ENCODE measurements around the gene RPL19. TPM values are rescaled to one million over a fixed set of nuclear protein-coding genes. Genes with fewer than 3 reads are reported as not detected.

Gene RPL19
- total RNA-seq, 2 experiments from 2014 or later = 2,967 to 3,022 TPM

GRCh38 chr17:39251997-39252396 is 51.9 kb downstream of the RPL19 start:
- ChIA-PET POLR2A (no interaction called here), CTCF (interaction anchor here (0.6 to 1.6 kb wide), 2 partner anchors 45 to 369 kb away, joined by 3 to 6 read pairs; no protein-coding TSS in a partner anchor)

DNA sequence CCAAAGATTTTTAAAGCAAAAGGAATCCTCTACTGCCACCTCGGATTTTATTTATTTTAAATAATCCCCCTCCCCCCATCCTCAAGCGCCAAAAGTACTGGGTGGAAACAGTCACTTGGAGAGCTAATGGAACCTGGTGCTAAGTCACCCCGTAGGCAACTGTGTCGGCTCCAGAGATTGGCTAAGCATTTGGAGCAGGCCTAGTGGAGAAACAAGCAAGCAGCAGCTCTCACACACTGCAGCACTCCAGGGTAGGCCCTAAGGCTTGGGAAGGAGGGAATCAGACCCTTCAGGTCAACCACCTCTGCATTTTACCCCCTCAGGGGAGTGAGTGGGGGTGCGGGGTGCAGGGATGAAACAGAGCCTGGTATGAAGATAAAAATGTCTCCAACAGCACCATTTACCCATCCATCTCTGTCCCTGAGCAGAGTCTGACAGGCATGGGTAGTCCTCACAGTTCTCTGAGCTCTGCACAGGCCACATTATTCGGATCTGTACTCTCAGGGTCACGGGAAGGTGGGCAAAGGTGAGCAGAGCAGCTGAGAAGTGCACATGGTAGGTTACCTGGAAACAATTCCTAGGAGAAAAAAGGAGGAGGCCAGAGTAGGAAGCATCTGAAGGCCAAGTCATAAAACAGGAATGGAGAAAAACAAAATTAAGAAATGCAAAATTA is 52.8 kb downstream of the RPL19 start:
- CTCF ChIA-PET = interaction anchor here (1.0 to 1.6 kb wide), 3 partner anchors 9 to 46 kb away, joined by 4 to 6 read pairs (median 5); no protein-coding TSS in a partner anchor

More for the DNA sequence above, 52.8 kb downstream of the RPL19 start:
- POLR2A ChIA-PET = no interaction called here

Other genes with a start within 250 kb of the RPL19 start
- gene FBXO47, start 232.9 kb upstream of the RPL19 start, total RNA-seq = not detected
- 1 to 10 TPM in 1 of 2 experiments, under 1 TPM in 1; 0.71 to 1.1 TPM for gene PLXDC1, start 48.6 kb upstream of the RPL19 start, total RNA-seq
- gene ARL5C, start 34.1 kb upstream of the RPL19 start, total RNA-seq = not detected
- 10 to 100 TPM; 16.9 to 17.4 TPM for gene CACNB1, start 2.6 kb upstream of the RPL19 start, total RNA-seq
- not detected for gene STAC2, start 25.7 kb downstream of the RPL19 start, total RNA-seq
- gene FBXL20, start 201.3 kb downstream of the RPL19 start, total RNA-seq = 10 to 100 TPM; 24.9 to 25.2 TPM